ENCODE measurements around the gene SCYL2.

- TF ChIP-seq CTCF (IDR thresholded peaks at IDR 0.05; ENCODE audit: insufficient read depth, low read depth, low read length) = no peak
- TF ChIP-seq EZH2 (IDR thresholded peaks at IDR 0.05; ENCODE audit: insufficient read depth, low read length) = no peak
These were observed 70.8 kb downstream of the SCYL2 start for GRCh38 chr12:100337727-100338126.

All from astrocyte (in vitro differentiated cells and primary cell).